ENCODE results near the gene RGS14. TPM values are rescaled to one million over a fixed set of nuclear protein-coding genes. Genes with fewer than 3 reads are reported as not detected.

The RGS14 gene
- total RNA-seq, 4 donors from 2014 or later = 16.5 to 49.6 (median 24.4) TPM

GRCh38 chr5:177397875-177398390, 40.2 kb downstream of the RGS14 start:
- DNase-seq = no peak
- 80 to 85% methylated on average over 1 to 16 of the region's 16 CpGs for WGBS, 2 donors (ENCODE audit: low coverage in 1 of 2)
- H3K4me1 ChIP-seq = peaks cover 5 to 22% (median 22%) of the 10 kb centered on the region in 4 donors
- H3K9me3 ChIP-seq = no peaks in the 10 kb centered on the region
- H3K36me3 ChIP-seq = no peaks in the 10 kb centered on the region
- H3K27me3 ChIP-seq = peaks cover 38% of the 10 kb centered on the region
- no peak for TF ChIP-seq CTCF (IDR thresholded peaks at IDR 0.05)
- no peak overlapping the region for H3K4me3 ChIP-seq
- H3K27ac ChIP-seq = no peak overlapping the region
- in situ Hi-C loops (cut with MboI; ENCODE audit: low pct_ligation_motif_present in 1 of 4, low pct_unique_long_range_greater_than_20kb in 1 of 4, low sequenced_read_pairs in 3 of 4) (loop anchor here in 3 of 4 donors (10.0 to 25.0 kb wide), 3 partner anchors 47 to 114 kb away; partner anchors contain the start of genes DOK3 (in 2 of the 3), DDX41 (in 1 of the 3) and PRR7 (in 1 of the 3)), intact Hi-C loops (cut with DNase I; ENCODE audit: low total_unique reads) (no loop called here)

- DNase-seq = peak; percentile 78
- Histone ChIP-seq H3K36me3 (no peaks in the 10 kb centered on the region), H3K4me3 (no peak within 1 kb of the TSS), H3K9me3 (no peaks in the 10 kb centered on the region), H3K27me3 (peaks cover 48% of the 10 kb centered on the region), H3K27ac (peak within 1 kb of the TSS in 3 of 4 donors; percentile 21 to 55 (median 40)), H3K4me1 (peaks cover 20 to 45% (median 42%) of the 10 kb centered on the region in 4 donors)
- no peak for TF ChIP-seq EP300 (IDR thresholded peaks at IDR 0.05; ENCODE audit: low read depth)
- no peak for TF ChIP-seq POLR2A (IDR thresholded peaks at IDR 0.05)
- TF ChIP-seq POLR2AphosphoS5 (IDR thresholded peaks at IDR 0.05) = no peak
- TF ChIP-seq CTCF (IDR thresholded peaks at IDR 0.05) = no peak
- in situ Hi-C loops (cut with MboI; ENCODE audit: low pct_ligation_motif_present in 1 of 4, low pct_unique_long_range_greater_than_20kb in 1 of 4, low sequenced_read_pairs in 3 of 4) (loop anchor here in 3 of 4 donors (10.0 to 25.0 kb wide), 3 partner anchors 45 to 112 kb away; partner anchors contain the start of genes DOK3 (in 2 of the 3), DDX41 (in 1 of the 3) and PRR7 (in 1 of the 3)), intact Hi-C loops (cut with DNase I; ENCODE audit: low total_unique reads) (no loop called here)
- WGBS, 2 donors (ENCODE audit: low coverage in 1 of 2) = 49% methylated on average over 72 of the region's 92 CpGs; no CpG with 5 or more reads in 1 of the 2 donors
These were observed 42.5 kb downstream of the RGS14 start, which contains the start of gene PFN3 for GRCh38 chr5:177399997-177400868. Gene PFN3 (minus strand): TSS chr5:177400661. CDS start chr5:177400576, 85 bp downstream.

- intact Hi-C loops (cut with DNase I; ENCODE audit: low total_unique reads) (loop anchor here (2.0 kb wide), 2 partner anchors 44 to 52 kb away; partner anchors contain the start of gene PRR7), in situ Hi-C loops (cut with MboI; ENCODE audit: low pct_ligation_motif_present in 1 of 4, low pct_unique_long_range_greater_than_20kb in 1 of 4, low sequenced_read_pairs in 3 of 4) (no loop called here)
- Histone ChIP-seq H3K4me1 (peaks cover 20 to 50% (median 42%) of the 10 kb centered on the region in 4 donors), H3K4me3 (peak overlapping the region in 3 of 4 donors; percentile 34 to 81 (median 60)), H3K27ac (peak overlapping the region; percentile 61 to 86 (median 74)), H3K9me3 (no peaks in the 10 kb centered on the region), H3K27me3 (peaks cover 48% of the 10 kb centered on the region), H3K36me3 (no peaks in the 10 kb centered on the region)
- WGBS, 2 donors (ENCODE audit: low coverage in 1 of 2) = 12% methylated on average over 44 of the region's 49 CpGs; no CpG with 5 or more reads in 1 of the 2 donors
- DNase-seq = peak; percentile 86
- TF ChIP-seq EP300 (IDR thresholded peaks at IDR 0.05; ENCODE audit: low read depth) (no peak), CTCF (IDR thresholded peaks at IDR 0.05) (peak; percentile 18 to 70 (median 41)), POLR2AphosphoS5 (IDR thresholded peaks at IDR 0.05) (peak; percentile 11 to 56 (median 30))
These were observed 44.7 kb downstream of the RGS14 start for GRCh38 chr5:177402271-177403043.
